Transverse colon (tissue), 4 donors: Measurements from ENCODE around the gene GABARAPL2. TPM values are rescaled to one million over a fixed set of nuclear protein-coding genes. Genes with fewer than 3 reads are reported as not detected.

Experiments used
- DNase-seq: peaks from one replicate; pipeline ENCODE4 v3.0.0-alpha.2; 2019
- H3K27ac ChIP-seq, 4 donors: fragments of 200-600 bp; sonication (generic); 2 replicates each; pipeline ENCODE4 v1.5.1; 2016 to 2018; ENCODE audit warnings: inconsistent platforms in 4 of 4
- H3K27me3 ChIP-seq: fragments of 200-600 bp; sonication (generic); 2 replicates; pipeline ENCODE4 v1.5.1; 2017; ENCODE audit warnings: inconsistent platforms
- H3K36me3 ChIP-seq, 4 donors: fragments of 200-600 bp; sonication (generic); 2 replicates each; pipeline ENCODE4 v1.5.1; 2017 to 2019; ENCODE audit warnings: inconsistent platforms in 4 of 4
- H3K4me1 ChIP-seq, 4 donors: fragments of 200-600 bp; sonication (generic); 2 replicates each; pipeline ENCODE4 v1.5.1; 2017 to 2020; ENCODE audit warnings: inconsistent platforms in 4 of 4
- H3K4me3 ChIP-seq, 4 donors: fragments of 200-600 bp; sonication (generic); 1 replicate in 1 of 4; 2 replicates in 3 of 4; pipeline versions ENCODE4 v1.5.1 to v1.6.1; 2017 to 2019; ENCODE audit warnings: inconsistent platforms in 4 of 4
- H3K9me3 ChIP-seq, 2 donors: fragments of 200-600 bp; sonication (generic); 2 replicates each; pipeline ENCODE4 v1.5.1; 2017 to 2019; ENCODE audit warnings: inconsistent platforms in 2 of 2
- EP300 ChIP-seq: sonication (generic); formaldehyde crosslinking; IDR thresholded peaks from one replicate; pipeline ENCODE4 v1.6.1; 2017; ENCODE audit warnings: antibody characterized with exemption, low read depth
- POLR2A ChIP-seq: fragments of 450-650 bp; IDR thresholded peaks from one replicate; pipeline ENCODE4 v1.6.1; 2016; ENCODE audit warnings: antibody characterized with exemption, mild to moderate bottlenecking, moderate library complexity
- POLR2AphosphoS5 ChIP-seq, 3 donors: sonication (generic); formaldehyde crosslinking; IDR thresholded peaks; one replicate each; pipeline ENCODE4 v1.6.1; 2016; ENCODE audit warnings: antibody characterized with exemption in 3 of 3
- WGBS, 2 donors: methylation state at CpG; one replicate each; pipeline ENCODE4 v1.1.5; 2018; ENCODE audit warnings: low coverage in 1 of 2; 5-methylcytosine and 5-hydroxymethylcytosine counted together
- in situ Hi-C, 4 donors: fragments of 200-750 bp; cut with MboI; loops; one replicate each; pipeline versions ENCODE4 v1.15.0 to v1.15.1; 2017; ENCODE audit warnings: low sequenced_read_pairs in 3 of 4, low pct_ligation_motif_present in 1 of 4, low pct_unique_long_range_greater_than_20kb in 1 of 4
- intact Hi-C: fragments of 100-400 bp; cut with DNase I; formaldehyde crosslinking; loops from one replicate; pipeline ENCODE4 v1.15.1; 2023; ENCODE audit warnings: low total_unique reads
- total RNA-seq, 4 donors: library from RNA; depleted of rRNA; stranded (reverse); fragments of >200 nt; gene quantifications; one replicate each; pipeline ENCODE4 v1.1.0, GENCODE V29; 2016

GABARAPL2 gene
- total RNA-seq, 4 donors from 2014 or later: 40.0 to 128 (median 81.3) TPM

GRCh38 chr16:75626806-75627205, 60.6 kb downstream of the GABARAPL2 start:
- Histone ChIP-seq H3K36me3 (peaks cover 0 to 47% (median 18%) of the 10 kb centered on the region in 4 donors), H3K4me1 (peaks cover 5 to 14% (median 10%) of the 10 kb centered on the region in 4 donors), H3K27me3 (no peaks in the 10 kb centered on the region), H3K4me3 (no peak overlapping the region), H3K9me3 (no peaks in the 10 kb centered on the region), H3K27ac (no peak overlapping the region)
- in situ Hi-C loops: loop anchor here in 2 of 4 donors (25.0 kb wide), 2 partner anchors 165 to 1560 kb away; partner anchors contain the start of genes TMEM170A (in 2 of the 2), MON1B (in 1 of the 2) and SYCE1L (in 1 of the 2)
- WGBS, 2 donors: 83 to 91% methylated on average over 3 to 4 of the region's 4 CpGs
- TF ChIP-seq POLR2A: no peak
- TF ChIP-seq POLR2AphosphoS5 (IDR thresholded peaks at IDR 0.05): no peak
- TF ChIP-seq EP300: no peak
- DNase-seq: no peak
- intact Hi-C loops: no loop called here

Other genes starting within 250 kb of the GABARAPL2 start
- 100 to 1,000 TPM in 3 of 4 donors, 10 to 100 TPM in 1; 51.2 to 318 (median 145) TPM for gene CFDP1, start 132.9 kb upstream of the GABARAPL2 start, total RNA-seq
- gene TMEM170A, start 101.7 kb upstream of the GABARAPL2 start, total RNA-seq: 10 to 100 TPM; 16.5 to 96.7 (median 49.2) TPM
- gene CHST6, start 70.9 kb upstream of the GABARAPL2 start, total RNA-seq: 1 to 10 TPM; 1.7 to 3.7 (median 2.9) TPM
- gene CHST5, start 30.3 kb upstream of the GABARAPL2 start, total RNA-seq: 10 to 100 TPM; 17.6 to 52.0 (median 33.8) TPM
- gene TMEM231, start 10.1 kb upstream of the GABARAPL2 start, total RNA-seq: 10 to 100 TPM in 1 of 4 donors, 1 to 10 TPM in 3; 1.5 to 12.5 (median 5.3) TPM
- gene ADAT1, start 56.9 kb downstream of the GABARAPL2 start, total RNA-seq: 10 to 100 TPM; 14.1 to 94.3 (median 49.1) TPM
- gene KARS1, start 81.3 kb downstream of the GABARAPL2 start, total RNA-seq: 10 to 100 TPM; 15.3 to 86.5 (median 76.4) TPM
- gene TERF2IP, start 81.4 kb downstream of the GABARAPL2 start, total RNA-seq: 10 to 100 TPM; 20.9 to 50.0 (median 36.3) TPM
- gene CPHXL2, start 110.6 kb downstream of the GABARAPL2 start, total RNA-seq: not detected
- gene DUXB, start 135.1 kb downstream of the GABARAPL2 start, total RNA-seq: not detected
- gene CPHXL, start 160.1 kb downstream of the GABARAPL2 start, total RNA-seq: not detected